ENCODE results near the gene RPTOR.
"Not testable (repeated sequence)": the region's sequence is repeated elsewhere in the genome, so short reads cannot be mapped to it uniquely, and the experiment has no call there.

RPTOR gene

DNA sequence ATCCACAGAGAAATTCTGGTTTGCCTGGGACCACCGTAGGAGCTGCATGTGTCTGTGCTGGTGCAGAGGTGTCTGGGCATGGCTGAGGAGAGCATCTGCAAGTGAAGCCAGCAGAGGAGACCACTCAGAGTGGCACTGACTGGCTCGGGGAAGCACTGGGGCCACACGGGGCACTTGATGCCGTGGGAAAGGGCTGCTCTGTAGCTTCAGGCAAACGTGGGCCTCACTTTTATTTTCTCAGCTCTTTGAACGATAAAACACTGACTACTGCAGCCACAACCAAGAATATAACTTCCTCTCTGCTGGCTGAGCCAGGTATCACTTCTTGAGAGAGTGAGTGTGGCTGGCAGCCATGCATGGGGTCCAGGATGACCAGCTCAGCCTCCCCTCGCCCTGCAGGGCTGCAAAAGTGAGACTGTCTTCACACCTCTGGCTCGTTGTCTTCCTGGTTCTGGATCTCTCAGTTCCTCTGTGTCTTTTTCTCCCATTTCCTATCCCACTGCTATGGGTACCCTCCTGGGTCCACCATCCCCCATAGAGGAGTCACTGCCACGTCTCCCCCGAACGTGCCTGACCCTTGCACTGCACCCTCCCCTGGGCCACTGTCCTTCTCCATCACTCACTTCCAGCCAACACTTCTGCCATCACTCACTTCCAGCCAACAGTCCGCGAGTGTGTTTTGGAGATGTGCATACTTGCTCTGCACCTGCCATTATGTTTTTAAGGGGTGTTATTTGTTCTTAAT lies 245.6 kb downstream of the RPTOR start:
- FAIRE-seq: peak; percentile 98

DNA sequence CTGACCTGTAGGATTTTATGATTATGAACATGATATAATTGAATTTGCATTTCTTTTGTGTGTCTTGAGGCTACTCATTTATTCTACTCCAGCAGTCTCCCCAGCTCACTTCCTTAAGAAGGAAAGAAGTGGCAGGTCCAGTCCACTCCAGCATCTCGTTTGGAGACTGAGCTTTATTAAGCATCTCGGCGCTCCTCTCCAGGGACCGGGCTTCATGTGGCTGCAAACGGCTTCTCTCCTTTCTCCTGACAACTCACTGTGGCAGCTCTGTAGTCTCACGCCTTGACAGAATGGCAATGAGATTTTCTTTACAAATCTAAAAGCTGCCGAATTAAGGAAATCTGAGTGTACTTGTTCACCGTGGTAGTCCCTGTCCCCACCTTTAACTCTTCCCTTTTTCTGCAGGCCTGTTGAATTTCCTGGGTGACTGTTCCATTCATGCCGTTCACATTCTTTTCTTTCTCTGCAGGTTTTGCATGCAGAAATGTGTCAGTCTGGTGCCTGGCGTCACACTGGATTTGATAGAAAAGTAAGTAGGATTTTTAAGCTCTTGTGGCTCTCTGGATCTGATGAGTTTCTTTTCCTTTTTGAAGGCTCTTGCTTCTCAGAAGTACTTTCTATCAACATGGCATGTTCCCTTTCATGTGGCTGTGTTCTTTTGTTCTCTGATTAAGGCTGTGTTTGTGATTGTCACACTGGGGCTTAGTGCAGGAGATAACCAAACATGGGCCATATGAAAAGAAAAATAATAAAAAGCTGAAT lies 246.5 kb downstream of the RPTOR start:
- peak; percentile 74 for FAIRE-seq
- no peak for DNase-seq (ENCODE audit: insufficient read length, low spot score)

More for the DNA sequence above, 245.6 kb downstream of the RPTOR start:
- peak; percentile 57 for DNase-seq (ENCODE audit: insufficient read length, low spot score)

DNA sequence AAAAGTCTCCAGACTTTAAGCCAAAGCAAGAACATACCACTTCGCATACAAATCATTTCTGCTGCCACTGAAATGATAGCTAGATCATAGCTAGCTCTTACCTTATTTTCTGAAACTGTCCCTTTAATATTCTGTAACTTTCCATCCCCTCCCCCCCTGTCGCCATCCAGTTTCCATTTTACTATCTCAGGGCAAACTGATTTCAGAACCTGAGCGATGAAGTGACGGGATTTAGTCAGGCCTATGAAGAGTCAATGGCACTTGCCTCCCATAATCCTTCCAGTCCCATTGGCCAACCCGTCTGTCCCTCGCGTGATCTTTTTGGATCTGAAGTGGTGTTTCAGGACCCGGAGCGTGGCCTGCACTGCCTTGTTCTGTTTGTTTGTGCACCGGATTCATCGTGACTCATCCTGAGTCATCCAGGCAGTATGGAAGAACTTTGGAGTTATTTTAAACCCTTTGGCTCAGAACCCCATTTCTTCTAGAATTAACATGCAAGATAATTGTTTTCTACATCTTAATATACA lies 247.2 kb downstream of the RPTOR start:
- no peak for FAIRE-seq
- DNase-seq (ENCODE audit: insufficient read length, low spot score): no peak

DNA sequence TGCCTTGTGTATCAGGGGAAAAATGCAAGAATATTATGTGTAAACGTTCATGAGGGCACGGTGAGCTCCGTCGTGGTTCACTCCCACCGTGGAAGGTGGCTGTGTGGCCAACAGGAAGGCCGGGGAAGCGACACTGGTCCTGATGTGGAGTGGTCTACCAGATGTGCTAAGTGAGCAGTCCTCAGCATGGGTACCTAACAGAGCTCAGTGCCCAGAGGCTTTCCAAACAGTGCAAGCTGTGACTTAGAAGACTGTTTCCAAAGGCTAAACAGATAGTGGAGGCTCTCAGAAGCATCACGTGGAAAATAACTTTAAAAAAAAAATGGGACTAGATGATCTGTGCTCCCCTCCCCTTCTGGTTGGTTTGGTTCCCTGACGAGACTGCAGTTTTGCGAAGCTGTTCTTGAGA lies 247.7 kb downstream of the RPTOR start:
- DNase-seq (ENCODE audit: insufficient read length, low spot score) (no peak), FAIRE-seq (no peak)

DNA sequence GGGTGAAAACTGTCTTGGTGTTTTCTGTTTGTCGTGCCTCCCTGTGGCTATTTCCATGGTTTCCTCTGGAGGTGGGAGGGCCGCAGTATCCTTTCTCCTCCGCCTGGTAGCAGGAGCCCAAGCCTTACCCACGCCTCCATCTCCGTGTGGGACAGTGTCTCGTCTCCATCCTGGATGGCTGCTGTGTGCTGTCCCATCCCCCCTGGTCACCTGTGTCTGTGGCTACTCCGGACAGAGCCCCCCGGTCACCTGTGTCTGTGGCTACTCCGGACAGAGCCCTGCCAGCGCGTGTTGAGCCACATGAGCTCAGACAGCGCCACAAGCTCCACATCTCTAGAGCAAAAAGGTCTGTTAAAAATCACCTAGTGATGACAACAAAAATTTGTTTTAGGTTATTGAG lies 248.8 kb downstream of the RPTOR start:
- FAIRE-seq: no peak
- DNase-seq (ENCODE audit: insufficient read length, low spot score): no peak

DNA sequence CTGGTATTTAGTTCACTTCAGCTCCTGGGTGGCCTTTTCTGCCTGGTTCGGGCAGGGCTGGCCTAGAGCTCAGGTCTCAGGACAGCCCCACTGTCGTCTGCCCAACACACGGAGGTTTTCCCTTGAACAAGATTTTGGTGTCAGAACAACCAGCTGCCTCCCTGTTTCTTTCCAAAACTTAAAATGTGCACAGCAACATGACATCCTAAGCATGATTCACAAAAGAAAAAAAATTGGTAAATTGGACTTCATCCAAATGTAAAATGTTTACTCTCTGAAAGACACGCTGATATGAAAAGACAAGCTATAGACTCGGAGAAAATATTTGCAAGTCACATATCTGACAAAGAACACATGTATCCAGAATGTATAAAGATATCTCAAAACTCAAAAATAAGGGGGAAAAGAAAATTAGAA lies 249.2 kb downstream of the RPTOR start:
- FAIRE-seq (no peak), DNase-seq (ENCODE audit: insufficient read length, low spot score) (no peak)

DNA sequence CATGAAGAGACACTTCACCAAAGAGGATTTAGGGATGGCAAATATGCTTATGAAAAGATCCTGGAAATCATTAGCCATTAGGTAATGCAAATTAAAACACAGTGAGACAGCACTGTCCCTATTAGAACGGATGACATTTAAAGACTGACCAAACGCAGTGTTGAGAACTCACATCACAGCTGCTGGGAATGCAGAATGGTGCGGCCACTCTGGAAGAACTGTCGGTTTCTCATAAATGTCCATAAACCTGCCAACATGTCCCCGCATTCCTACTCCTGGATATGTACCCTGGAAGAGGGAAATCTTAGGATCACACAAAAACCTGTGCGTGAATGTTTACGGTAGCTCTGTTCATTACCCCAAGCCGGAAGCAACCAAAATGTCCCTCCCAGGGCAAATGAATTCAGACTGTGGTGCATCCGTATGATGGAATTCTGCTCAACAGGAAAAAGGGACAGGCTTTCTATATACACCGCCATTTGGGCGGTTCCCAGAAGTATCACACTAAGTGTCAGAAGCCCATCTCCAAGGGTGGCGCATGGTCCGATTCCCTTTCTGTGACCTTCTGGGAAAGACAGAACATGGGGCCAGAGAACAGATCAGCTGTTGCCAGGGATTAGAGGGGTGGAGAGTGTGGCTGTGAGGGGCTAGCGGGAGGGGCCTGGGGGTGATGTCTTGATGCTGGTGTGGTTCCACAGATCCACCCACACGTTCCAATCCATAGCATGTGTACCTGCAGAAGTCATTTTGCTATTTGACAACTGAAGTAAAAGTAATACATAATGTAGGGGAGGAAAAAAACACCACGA lies 249.8 kb downstream of the RPTOR start:
- no peak for FAIRE-seq
- DNase-seq (ENCODE audit: insufficient read length, low spot score): no peak

DNA sequence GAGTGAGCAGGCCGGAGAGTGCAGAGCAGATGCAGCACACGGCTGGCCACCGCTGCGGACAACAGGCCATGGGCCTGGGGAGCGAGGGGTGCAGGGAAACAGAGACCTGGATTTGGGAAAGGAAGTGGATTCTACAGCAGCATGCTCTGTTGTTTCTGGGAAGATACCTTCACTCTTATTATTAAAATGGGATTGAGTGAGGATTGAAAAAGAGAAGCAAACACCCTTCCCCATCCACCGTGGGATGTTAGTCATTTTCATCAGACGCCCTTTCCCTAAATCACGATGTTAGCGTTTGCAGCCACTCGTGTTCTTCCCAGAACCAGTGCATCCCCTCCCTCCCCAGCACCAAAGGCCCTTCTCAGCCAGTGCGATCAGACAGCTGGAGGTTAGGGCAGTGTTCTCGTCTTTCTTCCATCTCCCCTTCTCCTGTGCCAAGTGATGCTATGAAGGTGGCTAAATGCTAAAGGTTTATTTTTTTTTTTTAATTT lies 250.5 kb downstream of the RPTOR start:
- no peak for DNase-seq (ENCODE audit: insufficient read length, low spot score)
- no peak for FAIRE-seq

DNA sequence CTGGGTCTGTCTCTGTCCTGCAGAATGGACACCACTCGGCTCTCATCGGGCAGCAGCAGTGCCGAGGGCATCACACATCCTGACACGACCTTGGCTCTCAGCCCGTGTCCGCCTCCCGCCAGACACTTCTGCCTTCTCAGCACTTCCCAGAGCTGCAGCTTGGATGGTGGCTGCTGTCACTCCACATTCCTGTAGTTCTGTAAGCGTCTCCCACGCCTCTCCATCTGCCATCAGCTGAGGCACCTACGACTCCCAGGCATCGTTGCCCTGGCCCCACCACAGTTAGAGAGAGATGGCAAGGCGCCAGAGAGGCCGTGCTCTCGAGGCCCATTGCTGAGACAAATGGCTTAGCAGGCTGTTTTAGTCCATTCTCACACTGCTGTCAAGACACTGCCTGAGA lies 251.1 kb downstream of the RPTOR start:
- FAIRE-seq (no peak), DNase-seq (ENCODE audit: insufficient read length, low spot score) (no peak)

DNA sequence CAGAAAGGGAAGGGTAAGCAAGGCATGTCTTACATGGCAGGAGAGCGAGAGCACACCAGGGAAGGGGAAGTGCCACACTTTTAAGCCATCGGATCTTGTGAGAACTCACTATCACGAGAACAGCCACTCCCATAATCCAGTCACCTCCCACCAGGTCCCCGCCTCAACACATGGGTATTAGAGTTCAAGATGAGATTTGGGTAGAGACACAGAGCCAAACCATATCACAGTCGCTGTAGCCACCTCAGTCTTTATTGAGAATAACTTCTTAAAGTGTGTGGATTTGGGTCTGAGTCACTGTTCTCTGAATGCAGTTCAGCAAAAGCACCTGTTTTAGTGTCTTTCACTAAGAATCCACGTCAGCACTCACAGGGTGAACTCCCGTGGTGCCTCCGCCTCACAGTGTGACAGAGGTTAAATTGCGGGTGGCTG lies 251.8 kb downstream of the RPTOR start:
- no peak for FAIRE-seq

DNA sequence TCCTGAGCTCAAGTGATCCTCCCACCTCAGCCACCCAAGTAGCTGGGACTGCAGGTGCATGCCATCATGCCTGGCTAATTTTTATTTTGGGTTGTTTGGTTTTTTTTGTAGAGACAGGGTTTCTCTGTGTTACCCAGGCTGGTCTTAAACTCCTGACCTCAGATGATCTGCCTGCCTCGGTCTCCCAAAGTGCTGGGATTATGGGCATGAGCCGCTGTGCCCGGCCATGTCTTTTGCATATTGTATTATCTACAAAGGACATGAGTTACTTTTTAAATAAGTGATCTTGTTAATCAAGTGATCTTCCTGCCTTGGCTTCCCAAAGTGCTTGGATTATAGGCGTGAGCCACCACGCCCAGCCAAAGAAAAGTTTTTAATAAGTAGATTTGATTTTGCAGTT lies 252.6 kb downstream of the RPTOR start:
- not testable (repeated sequence) for FAIRE-seq

More for the DNA sequence above, 251.8 kb downstream of the RPTOR start:
- no peak for DNase-seq (ENCODE audit: insufficient read length, low spot score)

DNA sequence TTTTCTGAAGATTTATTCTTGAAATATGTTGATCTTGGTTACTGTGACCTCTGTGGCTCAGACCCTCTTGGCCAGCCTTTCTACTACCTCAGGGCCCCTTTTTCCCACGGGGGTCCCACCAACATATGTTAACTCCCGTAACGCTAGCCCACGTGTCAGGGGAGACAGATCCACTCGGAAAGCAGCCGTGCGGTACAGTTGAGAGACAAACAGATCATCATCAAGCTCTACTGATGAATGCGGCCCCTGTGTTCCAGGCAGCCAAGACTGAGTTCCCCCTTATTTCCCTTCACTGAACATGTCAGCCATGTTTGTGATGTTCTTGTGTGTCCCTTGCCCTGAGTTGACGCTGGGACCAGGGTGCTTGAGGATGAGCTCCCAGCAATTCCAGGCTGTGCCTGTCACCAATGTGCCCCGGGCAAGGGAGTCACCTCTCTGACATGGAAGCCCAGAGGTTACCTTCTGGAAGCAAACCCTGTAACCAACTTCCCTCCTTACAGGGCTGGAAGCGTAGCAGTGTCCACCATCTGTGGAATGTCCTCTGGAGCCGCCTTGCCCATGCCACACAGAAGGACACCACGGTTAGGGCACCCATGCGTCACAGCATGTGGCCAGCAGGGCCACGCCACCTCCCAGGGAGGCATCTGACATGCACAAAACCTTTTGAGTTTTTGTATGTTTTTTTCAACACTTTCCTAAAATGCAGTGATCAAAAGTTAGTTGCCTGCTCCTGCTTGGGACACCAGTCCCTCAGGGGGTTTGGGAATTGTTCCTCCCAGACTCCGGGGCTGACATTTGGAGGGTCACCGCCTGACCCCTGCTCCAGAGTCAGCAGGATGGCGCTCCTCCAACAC lies 253.3 kb downstream of the RPTOR start:
- FAIRE-seq (no peak), DNase-seq (ENCODE audit: insufficient read length, low spot score) (no peak)

More for the DNA sequence above, 252.6 kb downstream of the RPTOR start:
- not testable (repeated sequence) for DNase-seq (ENCODE audit: insufficient read length, low spot score)

DNA sequence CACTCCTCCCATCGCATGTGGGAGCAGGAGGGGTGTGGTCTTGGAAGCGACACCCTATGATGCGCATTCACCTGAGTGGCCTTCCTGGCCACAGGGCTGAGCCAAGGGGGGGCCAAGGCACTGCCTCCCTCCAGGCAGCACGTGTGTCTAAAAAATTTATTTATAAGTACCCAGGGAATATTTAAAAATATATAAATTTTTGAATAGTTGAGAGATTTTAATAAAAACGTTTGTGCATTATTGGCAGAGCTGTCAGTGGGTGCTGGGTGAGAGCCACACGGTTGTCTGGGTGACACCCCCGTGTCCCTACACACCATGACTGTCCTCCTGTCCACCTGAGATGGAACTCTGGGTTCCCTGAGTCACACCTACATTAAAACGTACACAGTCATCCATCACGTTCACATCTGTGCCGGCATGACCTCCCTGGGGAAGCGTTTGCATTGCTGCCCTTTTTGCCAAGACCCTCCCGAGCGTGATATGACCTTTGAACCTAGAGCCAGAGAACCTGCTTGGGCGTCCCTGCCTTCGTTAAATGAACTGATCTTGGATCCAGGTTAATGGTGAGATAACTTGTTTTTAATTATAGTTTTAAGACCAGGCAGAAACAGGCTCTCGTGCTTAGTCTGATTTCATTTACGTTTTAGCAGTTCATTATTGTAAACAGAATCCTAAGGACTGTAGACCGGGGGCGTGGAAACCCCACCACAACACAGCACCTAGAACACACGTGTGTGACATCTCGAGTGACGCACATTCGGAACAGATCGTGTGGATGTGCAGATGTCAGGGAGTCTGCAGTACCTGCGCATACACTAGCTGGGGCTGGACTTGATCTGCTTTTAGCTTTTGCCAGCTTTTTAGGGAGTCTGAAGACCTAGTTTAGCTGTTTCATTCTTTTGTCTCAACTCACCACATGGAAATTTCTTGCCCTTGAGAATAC lies 254.2 kb downstream of the RPTOR start:
- no peak for FAIRE-seq
- DNase-seq (ENCODE audit: insufficient read length, low spot score): no peak

DNA sequence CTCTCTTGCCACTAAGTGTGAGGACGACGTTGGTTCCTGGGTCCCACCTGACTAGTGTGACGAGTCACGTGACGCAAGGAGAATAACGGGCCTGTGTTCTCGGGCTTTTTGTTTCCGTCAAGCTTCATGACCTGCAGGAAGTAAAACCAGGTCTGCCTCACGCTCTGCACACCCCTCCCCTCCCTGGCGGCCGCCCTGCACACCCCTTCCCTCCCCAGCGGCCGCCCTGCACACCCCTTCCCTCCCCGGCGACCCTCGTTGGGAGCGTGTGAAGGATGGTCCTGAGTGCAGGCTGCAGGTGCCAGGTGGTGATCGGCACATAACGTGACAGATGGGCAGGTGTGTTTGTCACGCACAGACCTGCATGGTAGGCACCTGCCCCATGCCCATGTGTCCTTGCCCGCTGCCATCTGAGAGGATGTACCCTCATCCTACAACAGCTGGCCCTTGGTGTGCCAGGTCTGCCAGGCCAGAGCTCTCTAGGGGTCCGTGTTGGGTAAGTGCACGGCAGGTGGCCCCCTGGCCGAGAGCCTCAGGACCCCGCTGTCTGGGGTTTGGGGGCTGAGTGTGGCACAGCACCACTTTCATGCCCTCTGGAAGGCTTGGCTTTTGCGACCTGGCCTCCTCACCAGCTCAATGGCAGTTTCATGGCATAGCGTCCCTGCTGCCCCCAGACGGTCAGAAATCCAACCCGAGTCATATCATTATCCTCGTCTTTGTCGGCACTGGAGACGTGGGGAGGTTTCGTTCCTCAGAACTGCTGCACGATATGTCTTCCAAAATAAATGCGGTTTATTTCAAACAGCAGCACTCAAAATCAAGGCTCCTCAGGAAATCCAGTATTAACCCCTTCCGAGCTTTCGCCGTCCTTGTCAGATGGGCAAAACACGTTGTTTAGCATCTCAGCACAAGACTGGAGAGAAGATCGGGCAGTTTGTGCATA lies 255.2 kb downstream of the RPTOR start:
- FAIRE-seq (no peak), DNase-seq (ENCODE audit: insufficient read length, low spot score) (no peak)

DNA sequence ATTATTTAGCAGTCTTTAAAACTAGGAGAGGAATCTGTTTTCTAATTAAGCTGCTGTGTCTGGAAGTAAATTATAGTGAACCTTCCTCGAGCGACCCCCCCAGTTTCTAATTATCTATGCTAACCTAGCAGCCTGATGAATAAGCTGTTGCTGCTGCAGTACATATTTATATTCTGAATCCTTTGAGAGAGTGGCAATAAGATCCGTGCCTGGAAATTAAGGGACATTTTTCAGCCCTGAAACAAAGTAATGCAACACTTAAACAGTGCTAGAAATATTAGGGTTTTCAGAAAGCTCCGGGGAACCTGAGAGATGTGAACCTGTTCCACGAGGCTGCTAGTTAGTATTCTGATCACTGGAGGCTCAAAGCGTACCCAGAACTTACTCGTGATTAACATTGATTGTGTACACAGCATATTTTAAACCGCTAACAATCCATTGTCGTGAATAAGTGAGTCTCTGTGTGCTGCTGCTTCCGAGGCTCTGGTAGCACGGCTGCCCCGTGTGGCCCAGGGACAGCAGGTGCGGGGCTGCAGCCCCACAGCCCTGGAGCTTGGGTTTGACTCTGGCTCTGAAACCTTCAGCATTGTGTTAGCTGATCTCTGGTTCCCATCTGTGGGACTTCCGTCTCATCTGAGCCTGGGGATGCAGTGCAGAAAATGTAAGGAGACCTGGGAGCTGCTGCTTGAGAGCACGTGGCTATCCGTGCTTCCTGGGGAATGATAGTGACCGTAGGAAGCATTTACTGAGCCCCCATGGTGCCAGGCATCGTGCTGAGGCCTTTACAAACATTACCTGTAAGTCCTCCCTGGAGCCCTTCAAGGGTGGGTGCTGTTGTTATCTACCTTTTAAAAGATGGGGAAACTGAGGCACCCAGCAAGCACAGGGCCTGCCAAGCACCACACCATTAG lies 256.1 kb downstream of the RPTOR start:
- FAIRE-seq: no peak

DNA sequence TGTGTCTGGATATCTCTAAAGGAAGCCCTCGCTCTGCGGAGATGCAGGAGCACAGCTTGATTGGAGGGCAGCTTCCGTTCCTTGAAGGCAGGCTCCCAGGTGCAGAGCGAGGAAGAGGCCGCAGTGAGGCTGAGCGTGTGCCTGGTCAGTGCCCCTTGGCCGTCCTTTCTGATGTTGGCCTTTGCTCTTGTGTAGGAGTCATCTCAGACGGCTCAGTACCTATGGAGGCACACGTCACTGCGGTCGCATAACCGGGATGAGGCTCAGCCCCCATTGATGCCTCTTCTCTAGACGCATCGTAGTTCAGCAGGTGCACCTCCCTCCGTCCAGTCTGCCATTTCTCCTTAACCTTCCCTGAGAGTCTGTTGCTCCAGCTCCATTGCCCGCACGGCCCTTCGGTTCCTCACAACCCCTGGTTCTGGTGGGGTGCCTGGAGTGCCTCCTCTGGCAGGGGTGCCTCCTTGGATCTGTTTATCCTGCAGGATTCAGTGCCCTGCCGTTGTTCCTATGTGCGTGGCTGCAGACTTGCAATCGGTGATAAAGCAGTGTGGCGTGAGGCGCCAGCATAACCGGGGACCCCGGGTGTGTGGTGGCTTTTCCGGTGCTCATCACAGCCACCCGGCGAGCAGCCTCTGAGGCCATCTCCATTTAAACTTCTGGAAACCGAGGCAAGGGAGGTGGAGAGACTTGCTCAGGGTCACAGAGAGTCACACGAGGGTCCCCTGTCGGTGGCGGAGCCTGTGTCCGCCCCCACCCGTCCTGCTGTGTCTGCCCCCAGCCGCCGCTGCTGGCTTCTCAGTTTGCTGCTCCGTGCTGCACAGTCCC lies 258.2 kb downstream of the RPTOR start:
- DNase-seq (ENCODE audit: insufficient read length, low spot score): no peak
- no peak for FAIRE-seq

More for the DNA sequence above, 256.1 kb downstream of the RPTOR start:
- DNase-seq (ENCODE audit: insufficient read length, low spot score): no peak
